Panc1 (cell line): ENCODE measurements around the gene SMCO1. TPM values are rescaled to one million over a fixed set of nuclear protein-coding genes. Genes with fewer than 3 reads are reported as not detected.

Experiments
- ATAC-seq: fragments of 200-7000 bp; cut with Tn5 transposase; 2 replicates; pipeline ENCODE4 v1.9.1; 2020; ENCODE audit warnings: mild to moderate bottlenecking, moderate library complexity
- Bru-seq: library from RNA; stranded (reverse); fragments of 400-500 nt; gene quantifications from one replicate; lab custom pipeline; 2021; lab: Mats Ljungman, UMichigan
- BruChase-seq, 2 experiments: library from RNA; stranded (reverse); fragments of 400-500 nt; gene quantifications; one replicate each; lab custom pipeline; 2021; lab: Mats Ljungman, UMichigan
- BruUV-seq: library from RNA; stranded (reverse); fragments of 400-500 nt; replicated peaks from 2 replicates; lab custom pipeline; 2021; lab: Mats Ljungman, UMichigan
- CTCF ChIA-PET: fragments of 300-600 bp; sonication (Branson Sonifier 250); formaldehyde crosslinking; loops from one replicate; lab custom pipeline; 2022; ENCODE audit warnings: antibody characterized with exemption; lab: Charles Lee
- POLR2A ChIA-PET: fragments of 300-600 bp; sonication (Branson Sonifier 250); formaldehyde crosslinking; loops from one replicate; lab custom pipeline; 2022; ENCODE audit warnings: antibody characterized with exemption; lab: Charles Lee
- DNase-seq: peaks from one replicate; pipeline ENCODE4 v3.0.0-alpha.2; 2010; ENCODE audit warnings: low read depth, low spot score
- H3K27ac ChIP-seq: 2 replicates; pipeline ENCODE4 v1.5.1; 2011; ENCODE audit warnings: mild to moderate bottlenecking, low read length, inconsistent platforms
- H3K27me3 ChIP-seq: fragments of 200-500 bp; sonication (Bioruptor generic); 2 replicates; pipeline ENCODE4 v1.6.0; 2014; ENCODE audit warnings: low read length, inconsistent platforms; ENCODE audit not compliant: control insufficient read depth, insufficient read depth
- H3K36me3 ChIP-seq: fragments of 200-500 bp; sonication (Bioruptor generic); 2 replicates; pipeline ENCODE4 v1.5.1; 2014; ENCODE audit warnings: inconsistent platforms, mild to moderate bottlenecking, low read length, moderate library complexity; ENCODE audit not compliant: control insufficient read depth, insufficient read depth
- H3K4me1 ChIP-seq: 2 replicates; pipeline ENCODE4 v1.5.1; 2011; ENCODE audit warnings: inconsistent platforms, mild to moderate bottlenecking, low read length, moderate library complexity; ENCODE audit not compliant: control insufficient read depth, insufficient read depth
- H3K4me3 ChIP-seq, 2 experiments: 2 replicates each; pipeline ENCODE4 v1.5.1; 2011 to 2012; ENCODE audit warnings: low read depth in 2 of 2, low read length in 2 of 2, mild to moderate bottlenecking in 2 of 2, inconsistent platforms in 1 of 2, moderate library complexity in 1 of 2
- H3K9me3 ChIP-seq: fragments of 200-500 bp; sonication (Bioruptor generic); 2 replicates; pipeline ENCODE4 v1.5.1; 2014; ENCODE audit warnings: low read depth, mild to moderate bottlenecking, inconsistent platforms, low read length, moderate library complexity; ENCODE audit not compliant: control insufficient read depth, insufficient read depth
- CTCF ChIP-seq: fragments of 450-650 bp; IDR thresholded peaks from 2 replicates; pipeline ENCODE4 v1.5.1; 2017; ENCODE audit warnings: mild to moderate bottlenecking
- POLR2AphosphoS5 ChIP-seq: IDR thresholded peaks from 2 replicates; pipeline ENCODE4 v1.6.1; 2012; ENCODE audit warnings: mild to moderate bottlenecking, low read depth, low read length, moderate library complexity
- SIN3A ChIP-seq: IDR thresholded peaks from 2 replicates; pipeline ENCODE4 v1.6.1; 2012; ENCODE audit warnings: low read depth, mild to moderate bottlenecking, low read length, moderate library complexity, borderline replicate concordance; ENCODE audit not compliant: insufficient read depth
- TCF7L2 ChIP-seq: IDR thresholded peaks from 2 replicates; pipeline ENCODE4 v1.6.1; 2011; ENCODE audit warnings: mild to moderate bottlenecking, low read depth, low read length, inconsistent platforms
- in situ Hi-C: cut with HindIII; loops from 2 replicates; pipeline ENCODE4 v1.10.0; 2016; ENCODE audit warnings: low sequenced_read_pairs, low pct_unique_long_range_greater_than_20kb
- intact Hi-C: fragments of 100-400 bp; cut with micrococcal nuclease; formaldehyde crosslinking; loops from one replicate; pipeline ENCODE4 v1.10.0; 2022; ENCODE audit not compliant: unreplicated experiment
- long read RNA-seq: library from polyadenylated mRNA; unstranded; transcript quantifications from one replicate; pipeline ENCODE4 v2.0.0, GENCODE V29; 2021; ENCODE audit not compliant: unreplicated experiment
- polyA plus RNA-seq: library from polyadenylated mRNA; unstranded; fragments of >200 nt; gene quantifications from one replicate; pipeline ENCODE4 v1.2.1, GENCODE V29; 2012; ENCODE audit warnings: missing spikeins; ENCODE audit not compliant: insufficient read length
- total RNA-seq: library from RNA; stranded (reverse); gene quantifications from one replicate; pipeline ENCODE4 v1.2.1, GENCODE V29; 2021; ENCODE audit not compliant: unreplicated experiment
- TF ChIP-seq, protein P1 (sequence below), 2 experiments: IDR thresholded peaks; 2 replicates each; pipeline ENCODE4 v1.6.1; 2011 to 2012; ENCODE audit warnings: low read depth in 2 of 2, control low read depth in 1 of 2, low read length in 1 of 2, mild to moderate bottlenecking in 1 of 2, moderate library complexity in 1 of 2; ENCODE audit not compliant: insufficient read depth in 1 of 2

The SMCO1 gene
- not detected for total RNA-seq
- polyA plus RNA-seq = not detected
- Bru-seq, nascent RNA = not detected
- BruChase-seq, experiment 1, labeled RNA remaining after a 2-hour chase = percentile 11 among the genes with signal in this experiment
- BruChase-seq, experiment 2, labeled RNA remaining after a 6-hour chase = percentile 14 among the genes with signal in this experiment
- long read RNA-seq = 0 reads

GRCh38 chr3:196514913-196515621 is at the start of gene SMCO1:
TSS of gene SMCO1 (minus strand) at chr3:196515346. CDS start at chr3:196515209, 137 bp downstream.
- Histone ChIP-seq H3K27ac (no peak within 1 kb of the TSS), H3K4me3 (no peak within 1 kb of the TSS), H3K27me3 (no peaks in the 10 kb centered on the region), H3K4me1 (no peaks in the 10 kb centered on the region), H3K9me3 (no peaks in the 10 kb centered on the region), H3K36me3 (no peaks in the 10 kb centered on the region)
- BruUV-seq = no TSS peak
- CTCF ChIA-PET = interaction anchor here (0.6 kb wide), 2 partner anchors 363 to 671 kb away, joined by 3 to 4 read pairs; no protein-coding TSS in a partner anchor
- POLR2A ChIA-PET = interaction anchor here (0.6 kb wide), 1 partner anchor 283 kb away, joined by 5 read pairs; no protein-coding TSS in a partner anchor
- in situ Hi-C loops = no loop called here
- TF ChIP-seq POLR2AphosphoS5 = no peak
- TF ChIP-seq, protein P1, sequence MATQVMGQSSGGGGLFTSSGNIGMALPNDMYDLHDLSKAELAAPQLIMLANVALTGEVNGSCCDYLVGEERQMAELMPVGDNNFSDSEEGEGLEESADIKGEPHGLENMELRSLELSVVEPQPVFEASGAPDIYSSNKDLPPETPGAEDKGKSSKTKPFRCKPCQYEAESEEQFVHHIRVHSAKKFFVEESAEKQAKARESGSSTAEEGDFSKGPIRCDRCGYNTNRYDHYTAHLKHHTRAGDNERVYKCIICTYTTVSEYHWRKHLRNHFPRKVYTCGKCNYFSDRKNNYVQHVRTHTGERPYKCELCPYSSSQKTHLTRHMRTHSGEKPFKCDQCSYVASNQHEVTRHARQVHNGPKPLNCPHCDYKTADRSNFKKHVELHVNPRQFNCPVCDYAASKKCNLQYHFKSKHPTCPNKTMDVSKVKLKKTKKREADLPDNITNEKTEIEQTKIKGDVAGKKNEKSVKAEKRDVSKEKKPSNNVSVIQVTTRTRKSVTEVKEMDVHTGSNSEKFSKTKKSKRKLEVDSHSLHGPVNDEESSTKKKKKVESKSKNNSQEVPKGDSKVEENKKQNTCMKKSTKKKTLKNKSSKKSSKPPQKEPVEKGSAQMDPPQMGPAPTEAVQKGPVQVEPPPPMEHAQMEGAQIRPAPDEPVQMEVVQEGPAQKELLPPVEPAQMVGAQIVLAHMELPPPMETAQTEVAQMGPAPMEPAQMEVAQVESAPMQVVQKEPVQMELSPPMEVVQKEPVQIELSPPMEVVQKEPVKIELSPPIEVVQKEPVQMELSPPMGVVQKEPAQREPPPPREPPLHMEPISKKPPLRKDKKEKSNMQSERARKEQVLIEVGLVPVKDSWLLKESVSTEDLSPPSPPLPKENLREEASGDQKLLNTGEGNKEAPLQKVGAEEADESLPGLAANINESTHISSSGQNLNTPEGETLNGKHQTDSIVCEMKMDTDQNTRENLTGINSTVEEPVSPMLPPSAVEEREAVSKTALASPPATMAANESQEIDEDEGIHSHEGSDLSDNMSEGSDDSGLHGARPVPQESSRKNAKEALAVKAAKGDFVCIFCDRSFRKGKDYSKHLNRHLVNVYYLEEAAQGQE (IDR thresholded peaks at IDR 0.05; ENCODE audit: insufficient read depth in 1 of 2, low read depth in 2 of 2, low read length in 1 of 2) = no peak
- TF ChIP-seq SIN3A = no peak
- no peak for TF ChIP-seq CTCF
- no peak for TF ChIP-seq TCF7L2
- DNase-seq = no peak
- ATAC-seq = no peak
- intact Hi-C loops = no loop called here

DNA sequence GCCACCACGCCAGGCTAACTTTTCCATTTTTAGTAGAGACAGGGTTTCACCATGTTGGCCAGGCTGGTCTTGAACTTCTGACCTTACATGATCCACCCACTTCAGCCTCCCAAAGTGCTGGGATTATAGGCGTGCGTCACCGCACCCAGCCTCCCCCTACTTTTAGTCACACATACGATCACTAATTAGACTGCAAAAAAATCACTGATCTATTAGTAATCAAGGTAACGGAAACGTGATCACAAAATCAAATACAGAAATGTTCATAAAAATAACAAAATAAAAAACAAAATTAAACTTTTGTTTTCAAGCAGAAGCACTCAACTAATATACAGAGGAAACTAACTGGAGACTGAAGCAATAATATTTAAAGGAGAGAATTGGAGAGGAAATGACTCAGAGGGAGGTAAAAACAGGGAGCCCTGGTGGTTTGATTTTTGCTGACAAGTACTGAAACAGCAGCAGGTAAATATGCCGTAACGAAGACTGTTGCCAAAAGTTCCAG is 48.6 kb upstream of the SMCO1 start:
- no TSS peak for BruUV-seq
- Histone ChIP-seq H3K4me1 (peaks cover 27% of the 10 kb centered on the region), H3K27ac (no peak overlapping the region), H3K36me3 (peaks cover 8% of the 10 kb centered on the region; the same call in 1 of the 2 replicates), H3K27me3 (no peaks in the 10 kb centered on the region), H3K4me3 (no peak overlapping the region), H3K9me3 (no peaks in the 10 kb centered on the region)
- intact Hi-C loops (no loop called here), in situ Hi-C loops (no loop called here)
- POLR2A ChIA-PET = no interaction called here
- CTCF ChIA-PET = no interaction called here
- TF ChIP-seq POLR2AphosphoS5 (no peak), TCF7L2 (no peak), CTCF (no peak), SIN3A (no peak)
- TF ChIP-seq, protein P1 (IDR thresholded peaks at IDR 0.05; ENCODE audit: insufficient read depth in 1 of 2, low read depth in 2 of 2, low read length in 1 of 2) = no peak
- DNase-seq (peak; percentile 64), ATAC-seq (no peak)
